Ovary (tissue), 9 donors: ENCODE measurements around the gene CENPA. TPM values are rescaled to one million over a fixed set of nuclear protein-coding genes. Genes with fewer than 3 reads are reported as not detected.

ENCODE experiments used
- DNase-seq, 5 donors: peaks; one replicate each; pipeline ENCODE4 v3.0.0-alpha.2; 2019 to 2020
- H3K27ac ChIP-seq, 2 donors: fragments of 200-600 bp; one replicate each; pipeline versions ENCODE4 v1.5.1 to v1.8.0; 2019 to 2022
- H3K27me3 ChIP-seq: fragments of 200-600 bp; one replicate; pipeline ENCODE4 v1.8.0; 2022
- H3K36me3 ChIP-seq: fragments of 200-600 bp; sonication (generic); one replicate; pipeline ENCODE4 v1.5.1; 2019
- H3K4me1 ChIP-seq: one replicate; pipeline ENCODE4 v1.8.1; 2013; ENCODE audit warnings: mild to moderate bottlenecking, moderate library complexity; ENCODE audit not compliant: insufficient read depth
- H3K4me3 ChIP-seq: fragments of 200-600 bp; sonication (generic); one replicate; pipeline ENCODE4 v1.5.1; 2017
- H3K9me3 ChIP-seq, 2 donors: fragments of 200-600 bp in 1 of 2; sonication (generic) in 1 of 2; one replicate each; pipeline versions ENCODE4 v1.5.1 to v1.8.1; 2013 to 2019; ENCODE audit warnings: mild to moderate bottlenecking in 1 of 2, moderate library complexity in 1 of 2
- CTCF ChIP-seq, 3 donors: fragments of 450-650 bp in 2 of 3; fragments of 200-600 bp in 1 of 3; IDR thresholded peaks; one replicate each; pipeline versions ENCODE4 v1.5.1 to v1.8.0; 2016 to 2022; ENCODE audit warnings: antibody characterized with exemption in 3 of 3, mild to moderate bottlenecking in 1 of 3
- EP300 ChIP-seq: sonication (generic); formaldehyde crosslinking; IDR thresholded peaks from one replicate; pipeline ENCODE4 v1.6.1; 2017; ENCODE audit warnings: antibody characterized with exemption
- POLR2A ChIP-seq: fragments of 450-650 bp; IDR thresholded peaks from one replicate; pipeline ENCODE4 v1.6.1; 2017; ENCODE audit warnings: antibody characterized with exemption, mild to moderate bottlenecking, moderate library complexity
- WGBS, 3 donors: extraction: QIAGEN DNeasy Blood & Tissue Kit in 1 of 3; methylation state at CpG; one replicate each; pipeline versions ENCODE4 v1.1.5 to v1.1.7; 2013 to 2017; 5-methylcytosine and 5-hydroxymethylcytosine counted together
- intact Hi-C, 4 donors: fragments of 100-400 bp; cut with DNase I; formaldehyde crosslinking; loops; one replicate each; pipeline versions ENCODE4 v1.11.0 to v1.15.1; 2022 to 2023
- polyA plus RNA-seq, 2 donors: library from polyadenylated mRNA; stranded (reverse); fragments of 200-250 nt in 1 of 2; fragments of 350-450 nt in 1 of 2; fragmentation: Illumina TruSeq in 1 of 2; extraction: RNeasy Lipid Tissue Mini Kit (QIAGEN cat#74804) in 1 of 2; gene quantifications; one replicate each; pipeline ENCODE4 v1.2.3, GENCODE V29; 2013 to 2014
- total RNA-seq, 7 donors: library from RNA; depleted of rRNA in 2 of 7; stranded (reverse); fragments of >200 nt in 2 of 7; fragmentation: NEBNext Ultra II Directional in 3 of 7; extraction: Animal tissue kit (Norgen Biotek cat#: 25700) in 3 of 7; gene quantifications; one replicate each; pipeline versions ENCODE4 v1.1.0 to v1.2.4, GENCODE V29; 2016 to 2023
- donor health status: DM: no; HTN: no; CAD: no; lungs with moderate emphysema.
- donor health status: DM: no; HTN: no; CAD: no.
- donor health status: Bipolar disorder and iron deficiency.
- donor health status: DM: yes; HTN: yes; CAD: no.
- donor health status: DM: no; HTN: no; CAD: no.
- donor health status: DM: yes; HTN: yes; CAD: no.

CENPA gene
- total and polyA plus RNA-seq, 9 donors = 0.21 to 1.4 (median 0.87) TPM; not detected in 4

- H3K27ac ChIP-seq = no peak overlapping the region
- no peaks in the 10 kb centered on the region for H3K4me1 ChIP-seq
- no peaks in the 10 kb centered on the region for H3K27me3 ChIP-seq
- TF ChIP-seq CTCF (IDR thresholded peaks at IDR 0.05) = no peak
- TF ChIP-seq POLR2A = no peak
- no peak for TF ChIP-seq EP300
- WGBS, 3 donors = 78 to 83% (median 83%) methylated on average over 3 of the region's 3 CpGs
- H3K36me3 ChIP-seq = no peaks in the 10 kb centered on the region
- H3K4me3 ChIP-seq = no peak overlapping the region
- intact Hi-C loops = no loop called here
- no peaks in the 10 kb centered on the region for H3K9me3 ChIP-seq
- no peak for DNase-seq
Measured at GRCh38 chr2:26752656-26753055, 33.2 kb upstream of the CENPA start.

GRCh38 chr2:26754539-26754938 is 31.3 kb upstream of the CENPA start:
- intact Hi-C loops = no loop called here
- no peaks in the 10 kb centered on the region for H3K36me3 ChIP-seq

GRCh38 chr2:26754972-26755670 is 30.7 kb upstream of the CENPA start:
- Histone ChIP-seq H3K27ac (no peak overlapping the region), H3K4me1 (peaks cover 10% of the 10 kb centered on the region), H3K9me3 (no peaks in the 10 kb centered on the region), H3K36me3 (no peaks in the 10 kb centered on the region), H3K4me3 (no peak overlapping the region), H3K27me3 (no peaks in the 10 kb centered on the region)
- intact Hi-C loops = no loop called here
- 84 to 87% (median 86%) methylated on average over 4 of the region's 4 CpGs for WGBS, 3 donors
- DNase-seq = no peak
- TF ChIP-seq EP300 (no peak), CTCF (IDR thresholded peaks at IDR 0.05) (no peak), POLR2A (no peak)

More at GRCh38 chr2:26754539-26754938, 31.3 kb upstream of the CENPA start:
- Histone ChIP-seq H3K27me3 (no peaks in the 10 kb centered on the region), H3K9me3 (no peaks in the 10 kb centered on the region), H3K27ac (no peak overlapping the region), H3K4me1 (peaks cover 10% of the 10 kb centered on the region), H3K4me3 (no peak overlapping the region)
- no peak for DNase-seq
- no peak for TF ChIP-seq EP300
- no peak for TF ChIP-seq POLR2A
- no peak for TF ChIP-seq CTCF (IDR thresholded peaks at IDR 0.05)
- 93 to 96% (median 95%) methylated on average over 4 of the region's 4 CpGs for WGBS, 3 donors

- WGBS, 3 donors = 87 to 92% (median 90%) methylated on average over 5 of the region's 5 CpGs
- peaks cover 10% of the 10 kb centered on the region for H3K4me1 ChIP-seq
- no peak for DNase-seq
- intact Hi-C loops = no loop called here
- no peaks in the 10 kb centered on the region for H3K9me3 ChIP-seq
- H3K27ac ChIP-seq = no peak overlapping the region
- no peaks in the 10 kb centered on the region for H3K27me3 ChIP-seq
- no peak overlapping the region for H3K4me3 ChIP-seq
- H3K36me3 ChIP-seq = no peaks in the 10 kb centered on the region
- TF ChIP-seq CTCF (IDR thresholded peaks at IDR 0.05) (no peak), EP300 (no peak), POLR2A (no peak)
Measured at GRCh38 chr2:26756337-26756736, 29.5 kb upstream of the CENPA start.
